HG03558 (cell line): ENCODE data around the gene GALNT18.

Experiments
- ATAC-seq: cut with Tn5 transposase; IDR thresholded peaks from one replicate; pipeline ENCODE4 v1.9.1; 2021; ENCODE audit warnings: moderate number of reproducible peaks; ENCODE audit not compliant: unreplicated experiment; ENCODE audit errors: extremely low read depth

The GALNT18 gene

DNA sequence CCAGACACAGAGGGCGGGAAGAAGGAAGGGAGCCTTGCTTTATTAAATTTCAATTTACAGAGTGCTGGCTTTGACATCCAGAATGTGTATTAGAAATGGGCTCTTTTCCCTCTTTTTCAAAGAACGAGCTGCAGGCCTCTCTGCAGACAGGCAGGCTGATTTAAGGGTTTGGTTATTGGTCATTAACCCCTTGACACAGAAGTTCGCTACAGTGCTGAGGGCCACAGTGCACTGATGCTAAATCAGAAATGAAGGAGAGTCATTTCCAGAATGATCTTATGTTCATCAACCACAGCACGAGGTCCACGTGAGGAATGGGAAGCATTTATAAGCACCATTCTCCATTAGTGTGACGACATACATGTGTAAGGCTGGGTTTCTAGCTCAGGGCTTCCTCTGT lies 320.6 kb downstream of the GALNT18 start:
- ATAC-seq = no peak

GRCh38 chr11:11297578-11297977 lies 324.2 kb downstream of the GALNT18 start:
- no peak for ATAC-seq

GRCh38 chr11:11296434-11296833 lies 325.4 kb downstream of the GALNT18 start:
- ATAC-seq = no peak

DNA sequence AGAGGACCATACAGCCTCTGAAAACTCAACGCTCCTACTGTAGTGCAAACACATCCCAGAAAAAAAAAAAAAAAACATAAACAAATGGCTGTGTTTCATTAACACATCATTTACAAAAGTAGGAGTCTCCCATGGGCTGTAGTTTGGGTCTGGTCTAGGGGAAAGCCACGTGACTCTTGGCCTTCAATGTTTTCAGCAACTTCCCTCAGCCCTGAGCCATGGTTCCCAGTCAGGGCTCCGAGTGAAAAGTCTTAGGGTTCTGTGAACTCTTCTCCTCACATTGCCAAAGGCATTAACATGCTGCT lies 327.3 kb downstream of the GALNT18 start:
- ATAC-seq = no peak

GRCh38 chr11:11293798-11294550 lies 327.8 kb downstream of the GALNT18 start:
- ATAC-seq = no peak

- no peak for ATAC-seq
These were observed 329.0 kb downstream of the GALNT18 start for GRCh38 chr11:11292839-11293238.

DNA sequence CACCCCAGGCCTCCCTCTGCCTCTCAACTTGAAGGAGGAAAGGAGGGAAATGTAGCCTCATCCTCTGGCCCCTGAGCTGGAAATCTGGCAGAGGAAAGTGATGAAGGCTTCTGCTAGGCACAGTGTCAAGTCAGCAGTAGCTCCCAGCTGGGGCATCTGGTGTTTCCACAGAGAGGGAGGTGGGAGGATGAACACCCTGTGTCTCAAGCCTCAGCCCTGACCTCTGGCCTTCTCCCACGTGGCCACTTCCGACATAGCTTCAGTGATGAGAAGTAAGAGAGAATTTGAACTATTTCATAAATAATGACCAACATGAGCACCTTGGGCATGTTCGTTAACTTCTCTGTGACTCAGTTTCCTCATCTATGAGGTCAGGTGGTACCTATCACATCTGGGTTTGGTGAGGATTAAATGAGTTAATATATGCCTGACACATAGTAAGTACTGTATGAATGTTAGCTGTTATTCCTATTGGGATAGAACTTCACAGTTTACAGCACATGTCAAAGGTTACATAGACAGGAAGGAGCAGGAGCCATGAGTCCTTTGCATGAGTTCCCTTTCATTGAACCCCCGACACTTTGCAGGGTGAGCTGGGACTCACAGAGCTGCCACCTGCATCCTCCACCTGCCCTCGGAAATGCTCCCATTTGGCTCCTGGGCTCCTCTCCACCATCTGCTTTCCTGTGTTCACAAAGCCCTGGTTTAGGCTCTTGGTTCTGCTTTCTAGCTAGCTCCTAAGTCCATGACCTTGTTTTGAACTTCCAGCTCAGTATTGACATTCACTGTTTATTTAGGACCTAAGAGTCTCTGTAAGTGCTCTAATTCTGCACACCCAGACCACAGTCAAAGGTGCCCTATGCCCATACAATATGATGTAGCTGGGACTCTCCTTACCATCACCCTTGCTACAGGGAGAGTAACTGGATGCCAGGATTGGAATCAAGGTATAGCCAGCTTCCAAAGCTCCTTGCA lies 330.5 kb downstream of the GALNT18 start:
- ATAC-seq = no peak

DNA sequence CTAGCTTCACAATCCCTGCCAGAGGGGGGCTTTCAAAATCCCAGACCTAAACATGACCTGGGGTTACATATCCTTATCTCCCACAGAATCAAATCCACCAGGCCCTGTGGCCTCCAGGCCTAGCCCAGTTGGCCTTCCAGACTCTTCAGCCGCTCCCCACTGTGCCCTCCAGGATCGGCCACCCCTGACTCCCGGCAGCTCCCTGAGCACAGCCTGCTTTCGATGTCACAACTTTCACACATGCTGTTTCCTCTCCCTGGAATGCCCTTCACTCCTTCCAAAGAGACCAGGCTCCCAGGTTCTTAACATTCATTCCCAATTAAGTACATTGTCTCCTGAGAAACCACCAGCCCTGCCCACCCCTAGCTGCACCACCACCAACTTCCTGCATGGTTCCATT lies 331.5 kb downstream of the GALNT18 start:
- no peak for ATAC-seq

GRCh38 chr11:11289669-11290068 lies 332.1 kb downstream of the GALNT18 start:
- no peak for ATAC-seq

- ATAC-seq = no peak
These were observed 332.7 kb downstream of the GALNT18 start for GRCh38 chr11:11288972-11289616.

DNA sequence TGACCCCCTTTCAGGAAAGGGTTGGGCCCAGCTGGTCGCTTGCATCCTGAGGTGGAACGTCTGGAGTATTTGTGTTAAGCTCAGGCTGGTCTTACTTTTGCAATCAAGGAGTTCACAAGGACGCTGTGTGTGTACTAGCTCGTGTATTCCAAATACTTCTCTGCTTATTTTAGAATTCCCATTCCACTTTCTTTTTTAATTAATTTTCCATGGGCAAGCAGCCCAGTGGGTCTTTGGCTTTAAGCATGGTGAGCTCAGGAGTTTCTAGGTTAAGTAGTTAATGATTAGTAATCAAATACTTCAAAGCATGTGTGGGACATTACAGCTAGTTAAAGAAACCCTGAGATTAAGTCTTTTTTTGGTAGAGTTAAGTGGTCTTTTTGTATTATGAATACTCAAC lies 337.3 kb downstream of the GALNT18 start:
- no peak for ATAC-seq

DNA sequence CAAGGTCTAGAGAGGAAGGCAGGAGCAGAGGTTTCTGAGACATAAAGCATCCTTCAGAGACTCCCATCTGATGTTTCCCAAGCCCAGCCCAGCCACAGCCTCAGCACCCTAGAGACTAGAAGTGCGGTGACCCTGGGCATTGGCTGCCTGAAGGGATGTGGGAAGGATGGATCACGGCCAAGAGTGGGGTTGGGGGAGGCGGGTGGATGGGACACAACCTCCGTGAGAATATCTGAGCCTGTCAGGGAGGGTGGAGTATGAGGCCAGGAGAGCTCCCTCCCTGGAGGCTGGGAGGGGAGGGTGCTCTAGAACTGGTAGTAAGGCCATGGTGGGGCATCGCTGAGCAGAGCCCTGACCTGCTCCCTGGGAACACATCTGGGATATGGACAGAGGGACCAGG lies 340.2 kb downstream of the GALNT18 start:
- ATAC-seq = no peak

DNA sequence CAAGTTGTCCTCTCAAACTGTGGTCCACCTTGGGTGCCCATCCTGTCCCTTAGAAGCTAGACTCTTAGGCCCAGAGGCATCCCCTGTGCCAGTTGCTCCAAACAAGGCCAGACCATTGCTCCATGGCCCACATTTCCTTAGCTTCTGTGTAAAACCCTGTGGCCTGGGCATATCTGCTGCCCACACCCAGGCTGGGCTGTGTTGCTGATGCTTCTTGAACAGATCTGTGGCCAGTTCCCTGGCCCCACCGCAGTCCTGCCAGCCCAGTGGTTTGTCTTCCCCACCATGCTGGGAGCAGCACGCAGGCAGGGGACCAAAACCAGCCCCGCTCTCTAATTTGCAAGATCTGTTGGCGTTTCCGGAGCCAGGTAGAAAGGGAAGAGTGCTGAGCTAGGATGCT lies 341.0 kb downstream of the GALNT18 start:
- no peak for ATAC-seq

DNA sequence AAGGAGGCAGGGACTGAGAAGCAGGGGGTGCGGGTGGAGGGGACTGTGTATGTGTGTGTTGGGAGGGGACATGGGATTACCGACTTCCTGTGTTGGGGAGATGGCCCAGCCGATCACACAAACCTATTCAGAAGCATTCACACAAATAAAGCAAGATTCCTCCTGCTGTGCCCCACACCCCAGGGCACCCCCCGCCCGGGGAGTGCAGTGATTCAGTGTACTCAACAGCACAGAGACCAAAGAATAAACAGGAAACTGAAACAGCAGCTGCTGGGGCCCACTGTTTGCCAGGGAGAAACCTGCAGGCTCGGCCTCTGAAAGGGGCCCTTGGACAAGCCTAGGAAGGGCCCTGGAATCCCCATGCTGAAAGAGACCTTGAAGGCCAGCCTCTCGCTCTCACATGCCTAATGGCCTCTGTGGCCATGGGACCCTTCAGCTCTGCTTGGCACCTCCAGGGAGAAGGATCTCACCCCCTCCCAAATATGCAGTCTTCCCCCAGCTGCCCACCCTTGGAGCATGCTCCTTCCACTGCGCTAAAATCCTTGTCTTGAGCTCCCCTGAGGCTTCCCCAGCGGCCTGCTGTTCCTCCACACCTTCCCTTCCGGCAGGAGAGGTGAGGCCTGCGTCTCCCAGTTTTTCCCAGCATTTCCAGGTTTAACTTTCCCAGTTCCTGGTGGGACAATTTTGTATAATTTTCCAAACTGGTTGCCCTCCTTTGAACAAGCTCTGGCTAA lies 341.7 kb downstream of the GALNT18 start:
- no peak for ATAC-seq

GRCh38 chr11:11272254-11272653 lies 349.6 kb downstream of the GALNT18 start:
- no peak for ATAC-seq

DNA sequence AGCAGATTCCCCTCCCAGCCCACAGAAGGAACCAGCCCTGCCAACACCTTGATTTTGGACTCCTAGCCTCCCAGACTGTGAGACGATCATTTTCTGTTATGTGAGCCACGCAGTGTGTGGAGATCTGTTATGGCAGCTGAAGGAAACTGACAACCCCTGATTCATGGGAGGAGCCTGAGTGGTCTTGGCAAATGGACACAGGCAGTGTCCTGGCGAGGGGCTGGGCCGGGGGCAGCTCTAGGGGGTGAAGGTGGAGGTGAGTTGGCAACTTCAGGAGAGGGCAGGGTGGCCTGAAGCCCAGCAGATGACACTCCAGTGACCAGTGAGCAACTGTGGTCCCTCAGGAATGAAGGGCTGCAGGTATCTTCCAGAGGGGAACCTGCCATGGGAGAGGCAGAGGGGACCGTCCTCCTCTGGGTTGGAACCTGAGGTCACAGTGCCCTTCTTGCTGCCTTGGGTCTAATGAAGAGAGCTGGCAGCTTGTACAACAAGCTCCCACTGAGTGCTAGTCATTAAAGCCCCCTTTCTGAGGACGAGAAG lies 351.5 kb downstream of the GALNT18 start:
- ATAC-seq = no peak

GRCh38 chr11:11268706-11269105 lies 353.1 kb downstream of the GALNT18 start:
- no peak for ATAC-seq

DNA sequence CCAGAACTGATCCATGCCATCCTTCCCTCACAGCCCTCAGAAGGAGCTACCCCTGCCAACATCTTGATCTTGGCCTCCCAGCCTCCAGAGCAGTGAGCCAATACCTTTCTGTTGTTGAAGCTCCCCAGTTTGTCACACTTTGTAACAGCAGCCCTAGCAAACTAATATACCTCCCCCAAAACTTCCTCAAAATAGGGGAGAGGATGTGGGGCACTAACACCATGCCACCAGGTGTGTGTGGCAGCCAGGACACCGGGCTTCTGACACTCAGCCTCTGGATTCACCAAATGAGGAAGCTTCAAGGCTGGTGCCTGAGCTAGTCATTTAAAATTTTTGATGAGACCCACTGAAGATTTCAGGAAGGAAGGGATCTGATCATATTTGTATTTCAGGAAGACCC lies 353.7 kb downstream of the GALNT18 start:
- no peak for ATAC-seq

- no peak for ATAC-seq
These were observed 354.5 kb downstream of the GALNT18 start for GRCh38 chr11:11267312-11267711.

GRCh38 chr11:11265994-11266606 lies 355.7 kb downstream of the GALNT18 start:
- ATAC-seq = no peak
